ENCODE measurements around the gene COX19.

COX19 gene, protein sequence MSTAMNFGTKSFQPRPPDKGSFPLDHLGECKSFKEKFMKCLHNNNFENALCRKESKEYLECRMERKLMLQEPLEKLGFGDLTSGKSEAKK

DNA sequence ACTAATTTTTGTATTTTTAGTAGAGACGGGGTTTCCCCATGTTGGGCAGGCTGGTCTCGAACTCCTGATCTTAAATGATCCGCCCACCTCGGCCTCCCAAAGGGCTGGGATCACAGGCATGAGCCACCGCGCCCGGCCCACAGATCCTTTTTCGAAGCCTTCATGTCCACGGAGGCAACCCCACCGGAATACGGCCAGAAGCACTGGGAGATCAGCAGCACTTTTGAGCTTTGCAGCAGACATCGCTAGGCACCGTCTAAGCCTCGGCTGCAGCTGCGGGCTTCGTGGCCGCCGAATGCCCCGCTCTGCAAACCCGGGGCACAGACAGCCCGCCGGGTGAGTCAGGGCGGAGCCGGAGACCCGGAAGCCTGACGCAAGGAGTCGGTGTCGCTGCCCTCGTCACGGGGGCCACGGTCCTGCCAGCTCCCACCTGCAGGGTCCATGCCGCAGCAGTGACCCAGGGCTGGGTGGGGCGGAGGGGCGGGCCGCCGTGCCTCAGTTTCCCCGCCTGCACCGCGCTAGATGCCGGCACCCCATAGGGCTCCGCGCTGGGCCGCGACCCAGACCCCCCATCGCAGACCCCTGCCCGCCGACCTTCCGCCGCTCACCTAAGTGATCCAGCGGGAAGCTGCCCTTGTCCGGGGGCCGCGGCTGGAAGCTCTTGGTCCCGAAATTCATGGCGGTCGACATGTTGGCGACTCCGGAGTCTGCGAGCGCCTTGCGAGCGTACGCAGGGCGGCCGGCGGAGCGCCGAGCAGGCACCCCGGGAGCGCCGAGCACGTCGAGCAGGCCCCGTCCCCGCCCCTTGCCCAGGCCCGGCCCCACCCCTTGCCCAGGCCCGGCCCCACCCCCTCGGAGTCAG lies at the start of gene COX19:
Gene COX19 (minus strand): TSS at position 730 of the 862 bp plus-strand sequence. CDS start 40 bp downstream, at position 690.
- DNase-seq (ENCODE audit: low read depth in 3 of 3, low spot score in 1 of 3) = peak; percentile 77 to 91 (median 79)

DNA sequence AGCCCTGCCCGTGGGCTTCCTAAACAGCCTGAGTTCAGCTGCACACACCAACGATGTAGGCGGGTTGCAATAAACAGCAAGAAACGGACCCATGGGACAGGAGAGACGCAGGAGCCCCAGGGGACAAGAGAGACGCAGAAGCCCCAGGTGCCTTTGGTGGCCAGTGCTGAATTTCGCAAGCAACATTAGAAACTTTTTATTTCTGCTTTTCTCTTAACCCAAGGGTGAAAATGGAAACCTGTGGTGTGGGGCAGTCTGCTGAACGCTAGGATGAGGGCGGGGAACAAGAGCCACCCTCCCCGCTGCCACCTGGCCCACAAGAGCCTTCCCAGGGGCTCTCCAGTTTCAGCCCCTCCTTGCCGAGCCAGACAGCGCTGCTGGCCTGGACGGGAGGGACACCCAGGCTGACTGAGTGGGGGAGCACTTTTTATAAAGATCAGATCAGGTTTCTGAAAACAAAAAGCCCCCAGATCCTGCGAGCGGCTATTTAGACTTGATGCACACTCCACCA lies 49.0 kb upstream of the COX19 start:
- no peak for DNase-seq (ENCODE audit: low read depth in 3 of 3, low spot score in 1 of 3)

DNA sequence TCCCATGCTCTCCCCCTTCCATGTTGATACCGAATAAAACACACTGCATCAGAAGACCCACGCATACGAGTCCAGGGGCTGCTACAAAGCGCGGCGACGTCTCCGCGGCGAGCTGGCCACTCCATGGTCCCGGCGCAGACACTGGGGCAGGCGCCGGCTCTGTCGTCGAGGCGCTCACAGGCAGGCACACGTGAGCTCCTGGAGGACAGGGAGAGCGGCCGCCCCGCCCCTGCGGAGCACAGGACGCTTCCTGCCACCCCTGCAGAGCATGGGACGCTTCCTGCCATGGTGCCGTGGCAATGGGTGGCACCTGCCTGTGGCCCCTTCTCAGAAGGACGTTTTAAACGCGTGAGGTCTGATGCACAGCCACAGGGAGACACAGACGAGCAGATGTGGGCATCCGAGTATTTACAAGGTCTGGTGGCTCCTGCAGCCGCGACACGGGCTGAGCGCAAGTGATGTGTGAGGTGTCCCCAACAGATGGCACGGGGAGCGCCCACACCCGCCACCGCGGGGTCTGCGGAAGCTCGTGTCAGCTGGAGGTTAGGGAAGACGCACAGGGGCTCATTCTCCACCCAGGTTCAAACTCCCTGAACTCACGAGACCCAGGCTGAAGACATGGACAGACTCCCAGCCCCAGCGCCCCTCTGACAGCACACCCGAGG lies 47.6 kb upstream of the COX19 start:
- DNase-seq (ENCODE audit: low read depth in 3 of 3, low spot score in 1 of 3) = no peak

DNA sequence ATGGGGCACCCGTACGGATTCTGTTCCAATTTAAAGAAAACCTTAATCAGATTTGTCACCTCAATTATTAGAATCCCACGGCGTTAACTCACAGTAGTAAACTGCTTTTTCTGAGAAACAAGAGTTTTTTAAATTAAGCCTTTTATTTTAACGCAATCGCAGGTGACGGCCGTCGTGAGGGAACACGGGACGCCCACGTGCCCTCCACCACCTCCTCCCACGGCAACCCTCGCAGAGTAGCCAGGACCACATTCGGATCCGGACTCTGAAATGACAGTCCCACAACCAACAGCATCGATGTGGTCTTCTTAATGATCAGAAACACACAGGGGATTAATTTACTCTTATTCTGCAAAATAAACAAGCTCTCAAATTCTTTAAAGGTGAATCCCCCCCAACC lies 47.0 kb upstream of the COX19 start:
- DNase-seq (ENCODE audit: low read depth in 3 of 3, low spot score in 1 of 3) = no peak

DNA sequence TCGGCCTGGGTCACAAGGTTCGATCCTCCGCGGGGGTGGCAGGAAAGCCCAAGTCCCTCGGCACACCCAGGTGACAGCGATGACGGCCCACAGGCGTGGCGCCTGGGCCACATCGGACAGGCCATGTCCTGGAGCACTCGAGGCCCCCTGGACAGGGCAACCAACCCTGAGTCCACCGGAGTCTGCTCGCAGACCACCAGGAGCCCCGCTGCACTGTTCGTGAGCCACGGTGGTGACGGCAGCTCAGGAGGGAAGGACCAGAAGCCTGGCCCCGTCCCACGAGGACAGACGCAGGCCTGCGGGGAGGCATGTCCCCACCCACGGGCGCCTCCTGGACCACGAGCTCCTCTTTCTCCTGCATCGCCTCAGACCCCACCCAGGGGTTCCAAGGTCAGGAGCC lies 46.6 kb upstream of the COX19 start:
- DNase-seq (ENCODE audit: low read depth in 3 of 3, low spot score in 1 of 3) = no peak

DNA sequence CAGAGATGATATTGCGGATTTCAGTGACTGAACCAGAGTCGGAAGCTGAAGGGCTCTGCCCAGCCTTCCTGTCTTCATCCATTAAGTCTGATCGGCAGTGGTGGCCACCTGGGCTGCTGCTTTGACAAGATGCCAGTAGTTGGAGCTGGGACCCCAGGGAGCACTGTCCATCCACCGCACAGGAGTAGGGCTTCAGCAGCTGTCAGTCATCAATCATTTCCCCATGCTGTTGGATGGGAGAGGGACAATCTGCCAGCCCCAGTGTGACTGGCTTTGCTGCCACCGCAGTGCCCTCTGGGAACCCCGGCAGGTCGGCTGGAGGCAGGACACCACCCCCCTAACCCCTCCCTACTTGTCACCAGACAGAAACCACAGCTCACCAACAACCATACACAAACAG lies 46.0 kb upstream of the COX19 start:
- DNase-seq (ENCODE audit: low read depth in 3 of 3, low spot score in 1 of 3) = no peak

DNA sequence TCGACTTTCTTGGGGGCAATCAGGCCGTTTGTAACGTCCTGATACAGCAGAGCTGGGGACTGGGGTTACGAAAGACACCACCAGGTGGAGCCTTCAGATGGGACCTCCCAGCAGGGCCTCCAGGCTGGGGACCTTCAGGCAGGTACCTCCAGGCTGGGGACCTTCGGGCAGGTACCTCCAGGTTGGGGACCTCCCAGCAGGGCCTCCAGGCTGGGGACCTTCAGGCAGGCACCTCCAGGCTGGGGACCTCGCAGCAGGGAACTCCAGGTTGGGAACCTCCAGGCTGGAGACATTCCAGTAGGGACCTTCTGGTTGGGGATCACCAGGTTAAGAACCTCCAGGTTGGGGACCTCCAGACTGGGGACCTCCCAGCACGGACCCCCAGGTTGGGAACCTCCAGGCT lies 45.5 kb upstream of the COX19 start:
- DNase-seq (ENCODE audit: low read depth in 3 of 3, low spot score in 1 of 3) = no peak

DNA sequence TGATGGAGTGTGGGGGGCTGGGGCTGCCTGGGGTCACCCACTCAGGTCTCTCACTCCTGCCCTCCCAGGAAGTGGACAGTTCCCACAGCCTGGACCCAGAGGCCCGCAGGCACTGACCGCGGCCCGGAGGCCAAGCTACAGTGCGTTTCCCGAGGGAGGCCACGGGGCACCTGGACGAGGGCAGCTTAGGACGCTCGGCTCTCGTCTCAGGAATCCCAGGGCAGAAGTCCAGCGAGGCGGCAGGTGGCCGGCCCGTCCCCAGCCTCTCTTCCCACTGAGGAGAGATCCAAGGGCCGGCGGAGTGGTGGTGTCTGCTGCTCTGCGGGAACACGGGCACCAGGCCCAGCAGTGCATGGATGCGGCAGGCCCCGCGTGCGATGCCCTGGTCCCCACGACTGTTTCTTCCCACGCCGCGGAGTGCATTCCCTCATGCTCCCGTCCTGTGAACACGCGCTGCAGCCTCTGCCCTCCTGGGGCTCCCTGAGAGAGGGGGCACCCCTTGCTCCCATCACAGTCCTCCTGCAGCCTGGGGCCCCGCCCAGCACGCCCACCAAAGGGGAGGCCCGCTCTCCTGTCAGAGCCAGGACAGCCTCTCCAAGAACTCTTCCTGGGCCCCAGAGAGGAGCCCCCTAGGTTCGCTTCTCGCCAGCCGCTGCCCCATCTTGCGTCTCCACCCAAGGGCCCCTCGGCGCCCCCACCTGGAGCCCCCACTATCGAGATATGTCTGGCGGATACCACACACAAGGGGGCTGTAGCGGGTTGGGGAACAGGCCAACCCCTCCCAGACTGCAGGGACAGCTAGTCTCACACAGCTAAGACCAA lies 44.7 kb upstream of the COX19 start:
- DNase-seq (ENCODE audit: low read depth in 3 of 3, low spot score in 1 of 3) = no peak

DNA sequence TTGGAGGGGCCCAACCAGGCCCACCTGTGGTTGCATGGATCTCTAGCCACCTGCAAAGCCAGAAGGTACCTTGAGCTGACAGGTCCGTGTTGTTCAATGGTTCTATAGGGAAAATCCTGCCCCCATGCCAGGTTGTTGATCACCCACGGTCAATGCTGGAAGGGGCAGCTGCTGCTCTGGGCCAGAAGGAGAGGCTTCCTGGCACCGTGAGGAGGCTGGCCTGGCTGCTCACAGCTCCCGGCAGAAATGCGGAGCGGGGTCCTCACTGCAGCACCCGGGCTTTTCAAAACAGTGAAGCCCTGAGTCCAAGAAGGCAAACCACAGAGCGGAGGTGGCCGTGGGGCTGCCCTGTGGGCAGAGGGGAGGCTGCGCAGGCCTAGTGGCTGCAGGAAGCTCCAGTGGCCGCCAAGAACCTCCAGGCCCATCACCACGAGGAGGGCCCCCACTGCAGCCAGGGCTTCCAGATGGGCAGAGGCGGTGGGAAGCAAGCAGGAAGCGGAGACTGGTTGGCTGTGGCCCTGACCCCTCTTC lies 44.0 kb upstream of the COX19 start:
- no peak for DNase-seq (ENCODE audit: low read depth in 3 of 3, low spot score in 1 of 3)

DNA sequence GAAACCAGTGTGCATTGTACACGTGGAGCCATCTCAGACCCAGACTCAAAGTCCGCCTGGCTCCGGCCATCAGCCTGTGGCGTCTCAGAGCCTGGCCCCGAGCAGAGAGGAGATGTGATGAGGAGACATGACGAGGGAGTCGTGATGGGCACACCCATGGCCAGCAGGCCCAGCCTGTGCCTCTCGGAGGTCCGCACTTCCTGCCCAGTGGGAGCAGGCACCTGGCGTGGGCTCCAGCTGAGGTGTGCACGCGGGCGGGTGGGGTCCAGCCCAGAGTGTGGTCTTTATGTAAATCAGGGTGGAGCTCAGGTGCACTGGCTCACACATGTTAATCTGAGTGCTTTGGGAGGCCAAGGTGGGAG lies 43.0 kb upstream of the COX19 start:
- DNase-seq (ENCODE audit: low read depth in 3 of 3, low spot score in 1 of 3) = no peak

DNA sequence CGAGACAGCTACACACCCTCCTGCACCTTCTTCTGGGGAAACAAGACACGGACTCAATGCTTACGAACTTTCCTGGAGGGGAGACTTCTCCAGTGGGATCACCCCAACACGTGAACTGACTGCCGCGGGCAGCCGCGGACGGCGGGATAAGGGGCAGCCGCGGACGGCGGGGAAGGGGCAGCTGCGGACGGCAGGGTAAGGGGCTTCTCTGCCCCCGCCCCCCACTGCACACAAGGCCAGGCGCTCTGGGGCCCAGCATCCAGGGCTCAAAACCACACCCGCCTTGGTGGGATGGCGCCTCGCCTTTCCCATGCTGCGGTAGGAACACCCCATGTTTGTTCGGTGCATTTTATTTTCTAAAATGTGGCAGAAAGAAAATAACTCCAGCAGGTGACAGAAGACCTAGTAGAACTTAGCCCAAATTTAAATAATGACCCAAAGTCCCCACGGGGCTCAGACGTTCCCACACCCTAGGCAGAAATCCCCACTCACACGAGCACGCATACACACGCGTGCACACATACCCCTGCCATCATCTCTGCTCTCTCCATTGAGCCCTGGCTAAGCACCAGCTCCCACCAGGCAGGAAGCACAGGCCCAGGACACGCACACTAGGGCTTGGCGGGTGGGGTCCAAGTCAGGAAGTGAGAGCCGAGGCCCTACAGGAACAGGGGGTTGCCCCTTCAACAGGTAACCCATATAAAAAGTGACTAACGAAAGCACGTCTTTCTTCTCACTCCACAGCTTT lies 42.4 kb upstream of the COX19 start:
- no peak for DNase-seq (ENCODE audit: low read depth in 3 of 3, low spot score in 1 of 3)

DNA sequence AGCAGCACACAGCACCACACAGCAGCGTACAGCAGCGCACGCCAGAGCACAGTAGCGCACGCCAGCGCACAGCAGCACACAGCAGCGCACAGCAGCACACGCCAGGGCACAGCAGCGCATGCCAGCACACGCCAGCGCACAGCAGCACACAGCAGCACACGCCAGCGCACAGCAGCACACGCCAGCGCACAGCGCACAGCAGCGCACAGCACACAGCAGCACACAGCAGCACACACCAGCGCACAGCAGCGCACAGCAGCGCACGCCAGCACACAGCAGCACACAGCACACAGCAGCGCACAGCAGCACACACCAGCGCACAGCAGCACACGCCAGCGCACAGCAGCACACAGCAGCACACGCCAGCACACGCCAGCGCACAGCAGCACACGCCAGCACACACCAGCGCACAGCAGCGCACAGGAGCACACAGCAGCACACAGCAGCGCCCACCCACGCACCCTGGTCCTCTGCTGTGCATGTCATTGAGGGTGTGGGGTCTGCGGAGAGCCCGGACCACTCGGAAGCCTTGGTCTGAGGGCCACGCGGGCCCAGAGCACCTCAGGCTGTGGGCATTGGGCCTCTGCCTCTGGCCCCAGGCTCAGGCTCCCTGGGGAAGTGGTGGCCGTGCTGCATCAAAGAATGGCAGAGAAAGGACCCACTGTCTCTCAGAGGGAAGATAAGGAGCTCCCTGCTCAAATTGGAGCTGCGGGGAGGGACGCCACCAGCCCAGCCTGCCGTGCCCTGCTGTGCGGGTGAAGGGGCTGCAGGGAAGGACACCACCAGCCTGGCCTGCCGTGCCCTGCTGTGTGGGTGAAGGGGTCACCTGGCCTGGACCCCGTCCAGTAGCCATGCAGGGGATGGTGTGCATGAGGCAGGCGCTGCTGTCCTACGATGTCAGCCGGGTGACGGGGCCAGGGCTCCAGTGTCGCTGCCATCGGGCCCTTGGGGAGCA lies 41.5 kb upstream of the COX19 start:
- DNase-seq (ENCODE audit: low read depth in 3 of 3, low spot score in 1 of 3) = no peak

DNA sequence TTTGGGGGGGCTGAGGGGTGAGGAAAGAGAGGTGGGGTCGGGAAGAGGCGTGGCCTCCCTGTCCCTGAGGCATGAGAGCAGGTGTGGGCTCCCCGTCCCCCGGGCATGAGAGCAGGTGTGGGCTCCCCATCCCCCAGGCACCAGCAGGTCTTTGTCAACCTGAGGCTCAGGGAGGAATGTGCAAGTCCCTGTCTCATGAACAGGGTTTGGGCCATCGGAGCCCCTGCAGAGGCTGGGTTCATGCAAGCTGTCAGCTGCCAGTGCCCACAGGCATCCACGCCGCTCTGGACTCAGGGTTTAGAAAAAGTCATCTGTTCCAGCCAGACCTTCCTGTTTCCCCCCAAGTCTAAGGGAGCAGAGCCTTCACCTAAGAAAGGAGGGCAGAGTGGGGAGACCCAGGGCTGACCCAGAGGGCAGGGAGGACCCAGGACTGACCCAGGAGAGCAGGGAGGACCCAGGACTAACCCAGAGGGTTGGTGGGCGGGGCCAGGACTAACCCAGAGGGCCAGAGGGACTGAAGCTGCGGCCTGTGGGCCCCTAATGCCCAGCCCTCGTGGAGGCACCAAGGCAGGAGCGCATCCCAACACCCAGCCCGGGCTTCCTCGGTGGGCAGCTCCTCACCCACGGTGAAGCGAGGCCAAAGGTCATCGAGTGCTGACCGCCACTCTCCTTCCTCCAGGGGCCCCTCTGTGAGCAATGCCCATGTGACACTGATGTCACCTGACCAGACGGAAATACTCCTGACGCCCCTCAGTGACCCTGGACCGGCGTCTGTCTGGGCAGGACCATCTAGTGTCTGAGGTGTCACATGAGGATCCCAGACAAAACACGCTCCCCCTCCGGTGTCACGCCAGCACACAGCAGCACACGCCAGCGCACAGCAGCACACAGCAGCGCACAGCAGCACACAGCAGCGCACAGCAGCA lies 40.1 kb upstream of the COX19 start:
- no peak for DNase-seq (ENCODE audit: low read depth in 3 of 3, low spot score in 1 of 3)

DNA sequence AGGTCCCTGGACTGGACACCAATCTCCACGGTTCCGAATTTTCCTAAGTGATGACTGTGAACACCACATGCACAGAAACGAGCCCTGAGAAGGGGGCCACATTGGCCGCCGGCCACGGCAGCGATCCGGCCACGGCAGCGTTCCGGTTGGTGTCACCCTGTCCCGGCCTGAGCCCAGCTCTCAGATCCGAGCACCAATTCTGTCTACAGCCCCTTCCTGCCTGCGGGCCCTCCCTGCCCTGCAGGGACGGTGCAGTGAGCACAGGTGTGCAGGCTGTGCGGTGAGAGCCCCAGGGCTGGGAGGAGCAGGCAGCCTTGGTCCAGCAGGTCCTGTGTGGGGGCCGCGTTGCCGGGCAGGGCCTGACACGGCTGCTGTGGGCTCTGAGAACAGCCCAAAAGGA lies 39.3 kb upstream of the COX19 start:
- no peak for DNase-seq (ENCODE audit: low read depth in 3 of 3, low spot score in 1 of 3)

DNA sequence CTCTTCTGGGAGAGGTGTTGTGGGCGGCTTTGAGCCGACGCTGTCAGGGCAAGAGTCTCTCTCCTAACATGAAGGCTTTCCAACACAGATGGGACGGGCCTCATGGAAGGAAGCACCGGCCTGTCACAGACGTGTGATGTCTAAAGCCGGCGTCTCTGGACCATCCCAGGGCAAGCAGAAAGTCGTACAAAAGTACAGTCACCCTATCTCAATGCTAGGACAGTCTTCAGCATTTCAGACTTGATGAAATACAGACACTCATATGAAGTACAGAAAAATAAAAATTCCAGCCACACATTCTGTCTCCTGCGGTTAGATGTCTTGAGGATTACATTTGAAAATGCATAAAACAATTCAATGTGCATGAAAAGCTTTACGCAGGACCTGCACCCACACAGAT lies 38.2 kb upstream of the COX19 start:
- no peak for DNase-seq (ENCODE audit: low read depth in 3 of 3, low spot score in 1 of 3)

DNA sequence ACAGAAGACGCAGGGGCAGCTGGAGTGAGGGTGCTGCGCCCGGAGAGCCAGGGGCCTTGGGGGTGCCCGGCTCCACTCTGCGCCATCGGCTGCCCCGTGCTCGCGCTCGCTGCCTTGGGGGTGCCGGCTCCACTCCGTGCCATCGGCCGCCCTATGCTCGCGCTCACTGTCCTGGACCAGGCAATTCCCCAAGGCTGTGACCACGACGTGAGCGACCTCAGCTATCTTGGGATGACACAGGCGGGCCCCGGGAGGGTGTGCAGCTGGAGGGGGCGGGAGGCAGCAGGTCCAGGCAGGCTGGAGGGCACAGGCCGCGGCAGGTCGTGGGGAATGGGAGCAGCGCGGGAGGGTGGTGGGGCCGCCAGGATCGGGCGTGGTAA lies 37.4 kb upstream of the COX19 start:
- DNase-seq (ENCODE audit: low read depth in 3 of 3, low spot score in 1 of 3) = no peak

DNA sequence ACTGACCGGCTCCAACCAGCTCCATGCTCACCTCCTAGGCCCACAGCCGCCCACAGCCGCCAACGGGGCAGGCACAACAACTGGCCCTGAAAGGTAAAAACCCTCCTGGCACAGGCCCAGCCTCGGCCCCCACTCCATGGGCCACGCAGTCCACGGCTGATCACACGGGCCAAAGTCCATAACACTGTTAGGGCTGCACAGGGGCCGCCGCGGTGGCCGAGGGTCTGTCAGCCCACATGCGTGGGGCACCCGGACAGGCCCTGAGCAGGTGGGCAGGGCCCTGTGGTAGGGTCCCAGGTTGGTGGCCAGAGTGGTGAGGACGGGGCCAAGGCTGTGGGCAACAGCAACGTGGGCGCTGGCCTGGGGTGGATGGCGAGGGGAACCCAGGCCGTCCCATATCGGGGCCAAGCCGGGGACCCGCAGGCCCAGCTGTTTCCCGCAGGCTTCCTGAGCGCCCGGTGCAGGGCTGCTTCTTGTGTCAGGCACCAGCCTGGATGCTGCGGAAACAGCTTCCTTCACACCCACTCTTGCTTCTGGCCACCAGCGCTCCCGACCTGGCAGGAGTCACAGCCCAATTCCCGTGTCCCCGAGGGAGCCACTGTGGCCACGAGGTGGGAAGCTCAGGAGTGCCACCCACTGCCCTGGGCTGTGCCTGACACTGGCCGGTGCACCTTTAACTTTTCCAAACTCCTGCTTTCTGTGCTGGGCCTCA lies 36.8 kb upstream of the COX19 start:
- DNase-seq (ENCODE audit: low read depth in 3 of 3, low spot score in 1 of 3) = no peak
